Left hindlimb (tissue), 1 donor: ENCODE data around the gene NEIL1.
A peak's percentile ranks its signal among the peaks of the same experiment; 100 is the strongest.
"Not testable (repeated sequence)": the region's sequence is repeated elsewhere in the genome, so short reads cannot be mapped to it uniquely, and the experiment has no call there.

ENCODE experiments used
- DNase-seq: peaks from one replicate; pipeline ENCODE4 v3.0.0-alpha.2; 2018

Gene NEIL1

DNA sequence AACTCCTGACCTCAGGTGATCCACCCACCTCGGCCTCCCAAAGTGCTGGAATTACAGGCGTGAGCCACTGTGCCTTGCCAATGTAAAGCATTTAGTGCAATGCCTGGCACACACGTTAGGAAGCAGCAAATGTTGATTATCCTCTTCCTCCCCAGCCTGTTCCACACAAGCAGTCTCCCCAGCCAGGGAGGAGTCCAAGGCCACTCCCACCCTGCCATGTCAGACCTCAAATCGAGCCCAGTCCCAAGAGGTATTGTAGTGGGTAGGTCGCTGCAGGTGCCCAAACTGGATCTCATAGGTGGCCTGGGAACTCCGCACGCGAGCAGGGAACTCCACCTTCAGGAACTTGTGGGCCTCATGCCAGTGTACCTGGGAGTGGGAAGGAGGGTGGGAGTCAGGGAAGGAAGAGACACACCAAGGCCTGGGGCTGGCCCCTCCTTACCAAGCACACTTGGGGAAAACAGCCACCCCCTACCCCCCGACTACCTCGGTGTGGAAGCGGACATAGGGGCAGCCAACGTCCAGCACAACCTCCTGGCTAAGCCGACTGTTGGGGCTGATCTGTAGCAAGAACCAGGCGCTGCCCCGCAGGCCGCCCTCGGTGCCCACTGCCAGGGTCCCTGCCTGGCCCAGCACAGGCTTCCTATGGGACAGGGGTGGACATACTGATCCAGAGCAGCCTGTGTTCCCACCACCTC is 11.3 kb downstream of the NEIL1 start:
- no peak for DNase-seq

DNA sequence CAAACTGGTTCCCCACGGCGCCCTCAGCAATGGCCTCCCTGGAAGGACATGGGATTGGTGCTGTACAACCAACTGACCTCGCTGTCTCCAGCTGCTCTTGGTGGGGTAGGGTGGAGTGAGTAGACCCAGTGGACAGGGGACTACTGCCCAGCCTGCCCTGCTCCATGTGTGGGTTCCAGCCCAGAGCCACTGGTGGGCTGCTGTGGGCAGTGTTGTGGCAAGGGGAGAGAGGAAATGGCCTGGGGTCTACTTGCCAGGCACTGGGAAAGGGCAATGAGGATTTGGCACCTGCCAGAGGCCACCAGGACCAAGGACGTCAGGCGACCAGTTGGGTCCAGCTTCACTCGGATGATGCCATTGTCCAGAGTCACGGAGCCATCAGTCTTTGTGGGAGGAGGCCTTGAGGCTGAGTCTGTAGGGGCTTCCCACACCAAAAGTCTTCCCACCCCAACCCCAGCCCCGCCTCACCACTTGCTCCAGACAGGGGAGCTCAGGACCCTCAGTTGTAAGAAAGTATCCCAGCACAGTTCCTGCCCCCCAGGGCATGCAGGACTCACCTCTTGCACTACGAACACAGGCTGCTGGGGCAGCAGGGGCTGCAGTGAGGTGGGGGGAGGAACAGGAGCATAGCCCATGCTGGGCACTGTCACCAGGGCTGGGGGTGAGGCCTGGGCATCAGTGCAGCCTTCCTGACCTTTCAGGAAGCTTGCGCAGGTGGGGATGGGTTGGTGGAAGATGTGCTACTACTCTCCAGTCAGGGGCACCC is 12.1 kb downstream of the NEIL1 start:
- no peak for DNase-seq

DNA sequence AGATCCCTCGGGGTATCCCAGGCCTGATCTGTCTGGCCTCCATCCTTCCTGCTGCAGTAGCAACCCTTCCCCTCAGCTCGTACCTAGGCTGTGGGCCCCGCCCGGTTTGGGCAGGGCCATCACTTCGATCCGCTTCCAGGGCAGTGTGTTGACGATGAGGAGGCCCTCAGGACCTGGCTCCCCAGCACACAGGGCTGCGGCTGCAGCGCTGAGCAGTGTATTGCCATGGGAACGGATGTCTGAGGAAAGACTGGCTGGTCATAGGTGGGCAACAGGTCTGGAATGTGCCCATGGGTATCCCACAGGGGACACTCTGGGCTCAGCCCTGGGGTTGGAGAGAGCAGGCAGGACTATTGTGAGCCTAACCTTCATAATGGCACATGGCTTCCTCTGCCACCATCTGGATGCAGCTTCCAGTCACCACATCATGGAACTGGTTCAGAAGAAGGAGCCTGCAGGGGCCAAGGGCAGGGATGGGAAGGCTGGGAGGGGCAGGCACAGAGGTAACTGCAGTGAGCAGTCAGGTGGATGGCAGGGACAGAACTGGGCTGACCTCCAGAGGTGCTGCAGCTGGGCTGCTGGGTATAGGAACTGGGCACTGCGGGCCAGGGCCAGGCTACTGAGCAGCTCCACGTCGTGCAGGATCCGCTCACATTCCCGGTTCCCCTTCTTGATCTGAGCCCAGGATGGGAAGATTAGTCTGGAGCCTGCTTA is 12.9 kb downstream of the NEIL1 start:
- DNase-seq: no peak

DNA sequence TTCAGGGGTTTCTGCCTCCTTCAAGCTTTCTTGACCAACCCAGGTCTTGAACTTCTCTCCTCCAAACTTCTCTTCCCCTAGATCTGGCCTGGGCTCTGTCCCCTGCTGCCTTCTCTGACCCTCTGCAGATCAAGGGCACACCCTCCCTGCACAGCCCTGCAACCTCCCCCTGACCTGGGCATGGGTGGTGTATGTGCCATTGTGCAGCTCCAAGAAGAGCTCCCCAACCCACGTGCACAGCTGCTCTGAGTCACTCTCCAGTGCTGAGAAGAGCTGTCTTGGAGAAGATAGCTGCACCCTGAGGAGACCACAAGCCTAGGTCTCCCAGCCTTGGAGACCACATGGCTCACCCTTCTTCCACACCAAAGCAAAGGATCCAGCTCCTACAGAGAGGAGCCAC is 13.6 kb downstream of the NEIL1 start:
- DNase-seq: no peak

DNA sequence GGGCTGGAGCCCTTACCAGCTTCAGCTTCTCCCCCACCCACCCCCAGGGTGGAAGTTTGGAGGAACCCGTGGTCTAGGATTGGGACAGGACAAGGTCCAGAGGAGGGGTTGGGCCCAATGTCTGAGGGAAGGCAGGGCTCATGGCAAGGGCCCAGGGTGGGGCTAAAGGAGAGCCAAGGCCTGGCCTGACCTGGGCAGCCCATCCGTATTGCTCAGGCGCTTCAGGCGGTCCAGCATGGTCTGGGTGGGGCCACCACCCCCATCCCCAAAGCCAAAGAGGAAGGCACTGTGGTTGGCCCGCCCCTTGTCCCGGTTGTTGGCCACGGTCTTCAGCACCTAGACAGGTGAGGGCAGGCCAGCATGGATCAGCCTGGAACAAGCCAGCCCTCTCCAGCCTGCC is 14.0 kb downstream of the NEIL1 start:
- DNase-seq: no peak

DNA sequence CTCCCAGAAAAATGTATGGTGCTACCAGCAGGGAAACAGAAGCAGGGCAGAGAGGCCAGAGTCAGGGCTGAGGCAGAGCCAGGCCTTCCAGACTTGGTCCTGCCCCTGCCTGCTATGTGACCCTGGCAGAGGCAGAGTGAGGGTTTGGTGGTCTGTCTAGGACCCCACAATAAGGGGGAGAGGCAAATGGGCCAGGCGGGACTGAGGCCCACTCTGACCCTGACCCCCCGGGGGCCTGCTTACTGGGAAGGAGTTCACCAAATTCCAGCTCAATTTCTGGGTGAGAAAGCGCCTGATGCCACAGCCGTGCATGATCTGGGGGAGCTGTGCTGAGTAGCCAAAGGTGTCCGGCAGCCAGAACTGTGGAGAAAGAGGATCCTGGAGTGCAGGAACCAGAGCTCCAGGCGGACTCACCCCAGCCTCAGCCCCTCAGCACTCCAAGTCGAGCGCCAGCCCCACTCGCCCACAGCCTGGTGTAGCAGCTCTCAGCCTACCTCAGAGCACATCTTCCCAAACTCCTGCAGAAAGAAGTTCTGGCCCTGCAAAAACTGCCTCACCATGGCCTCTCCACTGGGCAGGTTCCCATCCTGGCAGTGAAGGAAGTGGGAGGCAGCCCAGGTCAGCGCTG is 14.6 kb downstream of the NEIL1 start:
- no peak for DNase-seq

DNA sequence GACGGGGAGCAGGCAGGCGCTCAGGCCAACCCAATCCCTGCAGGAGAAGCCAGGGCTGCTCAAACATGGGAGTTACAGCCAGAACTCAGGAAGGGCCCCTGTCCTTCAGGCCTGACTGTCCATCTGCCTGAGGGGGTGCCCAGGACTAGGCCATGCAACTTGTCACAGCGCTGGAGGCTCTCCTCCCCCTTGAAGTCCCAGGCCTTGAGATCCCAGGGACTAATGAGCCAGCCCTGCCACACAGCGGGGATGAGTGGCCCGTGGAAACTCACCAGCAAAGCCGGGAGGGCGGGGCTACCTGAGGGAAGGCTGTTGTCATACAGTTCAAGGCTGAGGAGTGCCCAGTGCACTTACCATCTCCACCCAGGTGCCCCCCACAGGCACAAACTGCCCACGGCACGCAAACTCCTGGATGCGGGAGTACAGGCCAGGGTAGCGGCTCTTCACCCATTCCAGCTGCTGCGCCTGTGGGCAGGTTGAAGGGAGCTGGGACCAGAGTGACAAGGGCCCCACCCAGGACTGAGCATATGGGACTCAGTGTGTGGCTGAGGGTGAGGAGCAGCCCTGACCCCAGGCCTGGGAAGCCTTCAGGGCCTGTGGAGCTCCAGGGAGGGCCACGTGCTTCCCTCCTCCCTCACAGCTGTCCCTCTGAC is 15.3 kb downstream of the NEIL1 start:
- no peak for DNase-seq

DNA sequence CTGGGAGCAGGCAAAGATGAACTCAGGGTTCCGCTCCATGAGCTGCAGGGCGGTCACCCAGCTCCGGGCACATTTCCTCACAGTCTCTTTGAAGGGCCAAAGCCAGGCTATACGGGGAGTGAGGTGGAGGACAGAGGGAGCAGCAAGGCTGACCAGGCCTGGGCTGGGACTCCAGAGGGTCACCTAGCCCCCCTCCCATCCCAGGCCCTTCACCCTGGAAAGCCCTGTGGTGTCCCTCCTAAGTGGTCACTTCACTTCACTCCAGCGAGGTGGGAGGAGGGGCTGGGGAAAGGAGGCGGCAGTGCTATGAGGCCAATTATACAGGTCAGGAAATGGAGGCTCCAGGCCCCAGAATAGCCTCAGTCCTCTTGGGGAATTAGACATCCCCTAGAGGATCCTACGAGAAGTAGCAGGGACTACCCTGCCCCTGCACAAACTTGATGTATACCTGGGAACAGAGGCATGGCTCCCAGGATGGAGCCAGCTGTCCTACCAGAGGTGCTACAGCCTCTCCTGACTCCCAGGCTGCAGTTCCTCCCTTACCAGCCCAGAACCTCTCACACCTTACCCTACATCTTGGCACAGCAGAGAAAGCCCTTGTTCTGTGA is 15.9 kb downstream of the NEIL1 start:
- no peak for DNase-seq

DNA sequence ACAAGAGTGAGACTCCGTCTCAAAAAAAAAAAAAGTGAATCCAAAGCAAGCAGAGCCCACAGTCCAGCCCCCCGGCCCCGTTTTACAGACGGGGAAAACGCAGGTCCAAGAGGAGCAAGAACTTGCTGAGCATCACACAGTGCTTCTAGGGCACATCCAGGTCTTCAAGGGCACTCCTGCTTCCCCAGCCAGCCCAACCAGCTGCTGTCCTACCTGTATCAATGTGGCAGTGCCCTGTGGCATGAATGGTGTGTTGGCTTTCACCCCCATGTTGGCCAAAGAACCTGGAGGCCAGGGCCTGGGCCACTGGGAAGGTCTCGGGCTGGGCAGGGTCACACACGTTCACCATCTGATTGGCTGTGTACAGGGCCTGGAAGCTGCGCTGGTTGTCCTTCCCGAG is 16.9 kb downstream of the NEIL1 start:
- no peak for DNase-seq

DNA sequence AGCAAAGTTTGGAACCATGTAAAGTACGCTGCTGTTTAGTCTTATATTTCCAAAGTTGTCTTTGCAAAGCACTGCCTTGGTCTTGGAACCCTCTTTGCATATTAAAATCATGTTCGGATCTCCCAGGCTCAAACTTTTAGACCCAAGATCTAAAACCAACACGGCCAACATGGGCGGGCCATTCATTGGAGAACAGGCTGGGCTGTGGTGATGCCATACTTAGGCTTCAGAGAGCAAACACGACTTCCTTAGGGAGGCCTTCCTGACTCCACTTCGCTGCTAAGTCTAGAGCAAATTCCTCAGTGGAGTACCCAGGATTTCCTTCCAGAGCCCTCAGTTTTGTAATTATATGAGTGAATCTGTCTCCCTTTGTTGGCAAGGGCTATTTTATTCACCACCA is 18.0 kb downstream of the NEIL1 start:
- DNase-seq: no peak

DNA sequence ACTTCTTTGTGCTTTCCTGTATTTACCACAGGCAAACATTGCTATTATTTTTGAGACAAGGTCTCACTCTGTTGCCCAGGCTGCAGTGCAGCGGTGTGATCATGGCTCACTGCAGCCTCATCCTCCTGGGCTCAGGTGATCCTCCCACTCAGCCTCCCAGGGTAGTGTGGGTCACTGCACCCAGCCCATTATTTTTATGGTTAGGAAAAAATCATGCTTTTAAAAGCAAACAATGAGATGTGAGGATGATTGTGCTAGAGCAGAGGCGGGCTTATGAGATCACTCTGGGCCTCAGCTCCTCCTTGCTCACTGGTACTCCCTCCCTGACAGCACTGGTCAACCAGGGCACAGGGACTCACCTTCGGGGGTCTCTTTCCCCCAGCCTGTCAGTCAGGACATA is 19.3 kb downstream of the NEIL1 start:
- DNase-seq: no peak

DNA sequence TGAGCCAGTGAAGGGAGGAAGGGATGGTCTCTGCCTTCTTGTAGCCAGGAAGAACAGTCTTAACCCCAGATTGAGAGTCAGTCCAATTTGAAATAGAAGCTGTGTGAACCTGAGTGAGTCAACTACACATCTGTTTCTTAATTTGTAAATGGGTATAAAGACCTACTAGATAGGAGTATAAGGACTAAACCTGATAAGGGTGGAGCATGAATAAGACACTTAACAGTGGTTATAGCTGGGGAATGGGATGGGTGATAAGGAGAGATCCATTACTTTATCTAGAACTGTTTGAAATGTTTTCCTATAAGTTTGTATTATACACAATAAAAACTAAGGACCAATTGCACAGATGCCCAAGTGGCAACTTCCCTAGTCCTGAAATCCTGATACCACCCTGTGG is 20.2 kb downstream of the NEIL1 start:
- DNase-seq: no peak

DNA sequence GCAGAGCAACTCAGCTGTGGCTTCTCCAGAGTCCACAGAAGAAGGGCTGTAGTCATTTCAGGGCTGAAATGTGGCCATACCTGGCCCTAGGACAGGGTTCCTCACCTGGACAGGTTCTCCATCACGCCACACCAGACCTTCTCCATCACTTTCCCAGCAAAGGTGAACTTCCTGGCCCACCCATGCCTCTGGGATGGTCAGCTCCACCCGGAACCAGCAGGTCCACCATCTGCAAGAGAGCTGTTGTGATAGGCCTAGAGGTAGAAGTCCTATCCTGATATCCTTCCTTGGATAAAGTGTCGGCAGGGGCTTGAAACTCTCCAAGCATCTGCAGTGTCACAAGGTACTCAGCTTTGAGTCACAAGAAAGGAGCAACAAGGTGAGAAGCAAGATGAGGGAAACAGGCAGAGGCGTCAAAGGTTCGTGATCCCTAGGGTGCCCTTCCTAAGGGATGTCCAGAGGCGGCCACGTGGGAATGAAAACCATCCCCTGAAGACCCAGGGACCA is 20.6 kb downstream of the NEIL1 start:
- no peak for DNase-seq

DNA sequence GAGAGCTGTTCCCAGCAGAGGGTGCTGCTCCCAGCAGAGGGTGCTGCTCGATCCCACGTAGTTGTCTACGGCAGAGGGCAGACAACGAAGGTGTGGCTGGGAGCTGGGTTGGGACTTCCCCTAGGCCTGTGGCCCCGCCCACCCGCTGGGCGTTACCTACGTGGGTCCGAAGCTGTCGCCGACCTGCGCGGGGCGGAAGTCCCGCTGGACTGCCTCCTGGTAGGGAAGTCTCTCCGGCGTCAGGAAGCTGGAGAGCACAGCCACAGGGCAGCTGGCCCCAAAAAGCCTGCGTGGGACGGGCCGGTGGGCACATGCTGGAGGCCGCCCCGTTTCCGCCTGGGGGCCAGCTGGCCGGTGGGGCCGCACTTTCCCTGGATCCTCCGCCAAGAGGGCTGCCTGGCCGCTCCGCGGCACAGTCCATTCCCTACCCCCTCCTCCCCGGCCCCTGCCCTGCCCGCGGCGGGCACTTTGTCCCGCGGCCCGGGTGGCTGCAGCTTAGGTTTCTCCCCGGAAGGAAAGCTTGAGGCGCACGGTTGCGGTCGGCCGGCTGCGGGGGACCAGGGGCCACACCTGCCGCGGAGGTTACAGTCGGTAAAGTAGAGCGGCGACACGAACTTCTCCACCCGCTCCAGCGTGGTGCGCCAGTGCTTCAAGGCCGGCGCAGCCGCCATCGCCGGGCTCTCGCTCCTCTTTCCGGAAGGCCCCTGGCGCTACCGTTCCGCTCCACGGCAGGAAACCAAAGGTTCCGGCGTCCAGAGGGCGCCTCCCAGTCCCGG is 21.3 kb downstream of the NEIL1 start, which contains the start of gene MAN2C1:
Gene MAN2C1, minus strand, starts transcription at position 695 of the 776 bp plus-strand sequence. Its CDS starts 24 bp downstream, at position 671.
- DNase-seq: peak; percentile 93

DNA sequence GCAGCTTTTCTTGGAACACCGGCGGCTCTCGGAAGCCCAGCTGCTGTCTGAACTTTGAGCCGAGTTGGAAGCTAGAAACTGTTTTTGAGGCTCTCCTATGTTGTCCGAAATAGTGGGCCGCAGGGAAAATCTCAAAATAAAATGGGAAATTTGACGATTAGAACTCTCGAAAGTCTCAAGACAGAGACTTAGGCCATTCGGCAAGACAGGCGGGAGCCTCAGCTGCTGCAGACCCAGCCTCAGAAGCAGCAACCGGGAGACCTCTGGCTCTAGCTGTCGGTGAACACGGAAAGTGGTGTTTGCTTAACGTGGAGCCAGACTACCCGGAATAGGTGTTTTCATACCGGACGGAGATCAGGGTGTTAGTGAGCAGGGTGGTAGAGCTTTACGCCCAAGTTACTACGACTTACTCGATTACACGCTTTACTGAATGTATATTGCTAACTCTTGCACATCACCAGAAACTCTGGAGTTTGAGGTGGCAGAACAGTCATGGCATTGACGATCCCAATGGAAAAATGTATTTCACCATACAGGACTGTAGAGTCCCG is 21.9 kb downstream of the NEIL1 start:
- no peak for DNase-seq

DNA sequence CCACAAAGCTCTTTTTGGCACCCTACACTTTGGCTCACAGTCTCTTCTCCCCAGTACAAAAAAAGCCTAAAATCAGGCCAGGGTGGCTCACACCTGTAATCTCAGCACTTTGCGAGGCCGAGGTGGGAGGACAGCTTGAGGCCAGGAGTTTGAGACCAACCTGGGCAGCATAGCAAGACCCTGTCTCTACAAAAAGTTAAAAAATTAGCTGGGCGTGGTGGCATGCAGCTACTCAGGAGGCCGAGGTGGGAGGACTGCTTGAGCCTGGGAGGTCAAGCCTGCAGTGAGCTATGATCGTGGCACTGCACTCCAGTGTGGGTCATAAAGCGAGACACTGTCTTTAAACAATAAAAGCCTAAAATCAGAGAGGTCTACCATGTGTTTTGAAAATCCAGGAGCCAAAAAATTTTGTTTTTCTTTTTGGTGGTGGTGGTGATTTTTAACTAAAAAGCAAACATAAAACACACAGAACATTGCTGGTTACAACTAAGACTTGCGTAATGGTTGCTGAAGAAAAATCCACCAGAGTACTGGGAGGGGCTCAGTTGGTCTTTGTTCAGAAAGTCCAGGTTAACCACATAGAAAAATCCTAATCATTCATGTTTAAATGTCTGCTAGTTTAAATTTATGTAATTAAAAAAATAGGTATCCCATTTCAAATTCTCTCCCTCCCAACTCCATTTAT is 23.2 kb downstream of the NEIL1 start:
- DNase-seq: no peak

DNA sequence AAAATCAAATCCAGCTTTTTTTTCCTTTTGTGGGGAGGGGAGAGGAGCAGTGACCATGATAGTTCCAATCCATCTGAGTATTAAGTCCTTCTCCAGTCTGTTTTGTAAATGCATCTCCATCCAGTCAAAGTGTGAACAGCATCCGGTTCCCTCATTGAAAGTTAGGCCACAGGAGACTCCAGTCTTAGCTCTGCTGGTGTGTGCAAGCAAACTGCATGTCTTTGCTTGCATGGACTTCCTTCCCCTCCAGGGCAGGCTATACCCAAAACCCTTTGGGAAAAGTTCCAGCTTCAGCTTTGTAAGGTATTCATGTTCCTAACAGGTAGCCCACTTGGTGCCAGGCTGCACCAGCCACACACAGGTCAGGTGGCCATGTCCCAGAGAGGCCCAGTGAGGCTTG is 24.6 kb downstream of the NEIL1 start:
- DNase-seq: no peak

DNA sequence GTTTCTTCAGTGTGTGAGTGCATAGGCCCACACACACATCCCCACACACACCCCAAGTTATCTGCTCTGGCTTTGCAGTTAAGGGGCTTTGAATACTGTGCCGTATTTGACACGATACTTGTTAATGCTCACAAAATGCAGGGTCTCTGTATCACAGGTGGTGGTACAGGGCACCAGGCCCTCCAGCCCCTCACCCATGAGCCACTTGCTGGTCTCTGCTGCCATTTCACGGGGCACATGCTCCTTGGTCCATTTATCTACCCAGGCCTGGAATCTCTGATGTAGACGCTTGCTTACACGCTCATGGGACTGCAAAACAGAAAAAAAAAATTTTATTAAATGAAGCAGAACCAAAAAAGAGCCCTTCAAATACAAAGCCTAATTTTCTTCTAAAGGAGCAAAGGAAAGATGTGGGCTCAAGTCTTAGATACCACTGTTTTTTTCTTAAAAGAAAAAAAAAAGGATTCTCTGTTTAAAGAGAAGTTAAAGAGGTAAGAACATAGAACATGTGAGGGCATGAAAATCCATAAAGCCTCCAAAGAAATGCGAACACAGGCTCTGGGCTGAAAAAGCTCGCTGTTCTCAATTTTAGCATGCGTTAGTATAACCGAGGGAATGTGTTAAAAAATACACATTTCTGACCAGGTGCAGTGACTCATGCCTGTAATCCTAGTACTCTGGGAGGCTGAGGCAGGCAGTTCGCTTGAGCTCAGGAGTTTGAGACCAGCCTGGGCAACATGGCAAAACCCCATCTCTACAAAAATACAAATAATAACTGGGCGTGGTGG is 25.3 kb downstream of the NEIL1 start:
- DNase-seq: no peak

DNA sequence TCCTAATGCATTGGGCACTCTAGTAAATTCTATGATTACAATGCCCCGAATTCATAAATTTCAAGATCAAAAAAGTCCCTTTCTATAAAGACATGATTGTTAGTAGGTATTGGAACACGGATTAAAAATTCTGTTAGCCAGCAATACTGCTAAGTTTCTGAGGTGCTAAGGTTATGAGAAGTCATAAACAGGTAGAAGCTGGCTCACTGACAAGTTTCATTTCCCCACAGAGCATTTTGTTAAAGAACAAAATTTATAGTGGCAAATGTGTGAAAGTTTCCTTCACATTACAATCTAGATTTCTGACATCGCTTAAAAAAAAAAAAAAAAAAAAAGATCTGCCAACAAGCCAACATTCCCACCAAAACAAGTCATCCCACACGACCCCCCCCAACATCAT is 33.9 kb downstream of the NEIL1 start:
- no peak for DNase-seq

DNA sequence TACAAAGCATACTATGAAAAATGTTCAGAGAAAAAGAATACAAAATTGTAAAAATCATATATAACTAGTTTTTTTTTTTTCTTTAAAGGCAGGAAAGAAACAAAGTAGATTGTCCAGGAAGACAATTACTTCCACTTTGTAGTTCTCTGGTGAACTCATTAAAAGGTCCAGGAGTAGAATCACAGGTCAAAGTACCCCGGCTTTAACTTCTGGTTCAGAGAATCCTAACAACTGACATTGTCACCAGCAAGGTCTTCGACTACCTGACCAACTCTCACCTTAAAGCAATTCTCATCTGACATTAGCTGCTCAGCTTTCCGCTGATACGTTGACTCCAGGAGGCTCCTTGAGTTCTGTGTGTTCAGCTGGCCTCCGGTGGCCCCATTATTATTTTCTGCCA is 37.1 kb downstream of the NEIL1 start:
- DNase-seq: not testable (repeated sequence)
